Breast epithelium (tissue), 3 donors: ENCODE data around the gene CHCHD10.

Source experiments
- CTCF ChIP-seq, 3 donors: fragments of 450-650 bp; IDR thresholded peaks; one replicate each; pipeline ENCODE4 v1.5.1; 2016 to 2017; ENCODE audit warnings: antibody characterized with exemption in 3 of 3, mild to moderate bottlenecking in 3 of 3, moderate library complexity in 3 of 3
- POLR2A ChIP-seq: fragments of 450-650 bp; IDR thresholded peaks from one replicate; pipeline ENCODE4 v1.6.1; 2016; ENCODE audit warnings: antibody characterized with exemption, mild to moderate bottlenecking, moderate library complexity

- TF ChIP-seq CTCF (IDR thresholded peaks at IDR 0.05) (no peak), POLR2A (no peak)
These were observed 8.2 kb downstream of the CHCHD10 start for GRCh38 chr22:23759566-23759965.
